GM23338 (cell line): ENCODE data around the gene SPG7. TPM values are rescaled to one million over a fixed set of nuclear protein-coding genes. Genes with fewer than 3 reads are reported as not detected.

ENCODE experiments used
- ATAC-seq: fragments of 200-7000 bp; cut with Tn5 transposase; 3 replicates; pipeline ENCODE4 v1.9.1; 2020
- DNase-seq: peaks from one replicate; pipeline ENCODE4 v3.0.0-alpha.2; 2015; ENCODE audit warnings: low spot score
- H2AFZ ChIP-seq: fragments of 200-600 bp; sonication (generic); 2 replicates; pipeline ENCODE4 v1.8.0; 2016; ENCODE audit warnings: antibody characterized with exemption, mild to moderate bottlenecking, moderate library complexity
- H3F3A ChIP-seq: fragments of 200-600 bp; sonication (generic); replicated peaks from 2 replicates; pipeline ENCODE4 v1.8.0; 2017; ENCODE audit warnings: antibody characterized with exemption, mixed run types, low read depth
- H3K27ac ChIP-seq: fragments of 200-600 bp; sonication (generic); 2 replicates; pipeline ENCODE4 v1.6.1; 2016; ENCODE audit warnings: low read depth
- H3K27me3 ChIP-seq: fragments of 200-600 bp; sonication (generic); 2 replicates; pipeline ENCODE4 v1.8.0; 2016; ENCODE audit warnings: mild to moderate bottlenecking, mixed run types, moderate library complexity; ENCODE audit not compliant: insufficient read depth
- H3K36me3 ChIP-seq: fragments of 200-600 bp; sonication (generic); 2 replicates; pipeline ENCODE4 v1.8.0; 2016; ENCODE audit warnings: mild to moderate bottlenecking; ENCODE audit not compliant: insufficient read depth
- H3K4me1 ChIP-seq: fragments of 200-600 bp; sonication (generic); 2 replicates; pipeline ENCODE4 v1.8.0; 2016; ENCODE audit warnings: mild to moderate bottlenecking, moderate library complexity; ENCODE audit not compliant: insufficient read depth
- H3K4me2 ChIP-seq: fragments of 200-600 bp; sonication (generic); 2 replicates; pipeline ENCODE4 v1.7.1; 2017; ENCODE audit warnings: mixed run types
- H3K4me3 ChIP-seq: fragments of 200-600 bp; sonication (generic); 2 replicates; pipeline ENCODE4 v1.6.1; 2016; ENCODE audit warnings: mixed run types
- H3K79me2 ChIP-seq: fragments of 200-600 bp; sonication (generic); replicated peaks from 2 replicates; pipeline ENCODE4 v1.8.0; 2017; ENCODE audit warnings: mild to moderate bottlenecking; ENCODE audit not compliant: insufficient read depth
- H3K9me2 ChIP-seq: fragments of 200-600 bp; sonication (generic); 2 replicates; pipeline ENCODE4 v1.8.0; 2017; ENCODE audit not compliant: insufficient read depth
- H4K20me1 ChIP-seq: fragments of 200-600 bp; sonication (generic); replicated peaks from 2 replicates; pipeline ENCODE4 v1.8.0; 2017; ENCODE audit warnings: mild to moderate bottlenecking; ENCODE audit not compliant: insufficient read depth
- H3K27ac Mint-ChIP-seq: 2 replicates; pipeline ENCODE4 v1.8.0; 2020; ENCODE audit warnings: inconsistent platforms, mild to moderate bottlenecking, moderate library complexity, mixed read lengths
- H3K27me3 Mint-ChIP-seq: 3 replicates; pipeline ENCODE4 v1.8.0; 2022; ENCODE audit warnings: low read depth, mild to moderate bottlenecking, moderate library complexity, mixed read lengths, inconsistent platforms; ENCODE audit not compliant: insufficient read depth, poor library complexity
- H3K36me3 Mint-ChIP-seq: 3 replicates; pipeline ENCODE4 v1.8.0; 2021; ENCODE audit warnings: low read depth, mild to moderate bottlenecking, inconsistent platforms, moderate library complexity, mixed read lengths
- H3K4me1 Mint-ChIP-seq: 3 replicates; pipeline ENCODE4 v1.8.0; 2020; ENCODE audit warnings: mild to moderate bottlenecking, inconsistent platforms, mixed read lengths
- H3K4me3 Mint-ChIP-seq: 3 replicates; pipeline ENCODE4 v1.8.0; 2021; ENCODE audit warnings: moderate library complexity, mild to moderate bottlenecking, inconsistent platforms, mixed read lengths
- H3K9me3 Mint-ChIP-seq: 3 replicates; pipeline ENCODE4 v1.8.0; 2020; ENCODE audit warnings: moderate library complexity, mild to moderate bottlenecking, inconsistent platforms, mixed read lengths
- CTCF ChIP-seq, 2 experiments: fragments of 200-600 bp in 1 of 2; sonication (generic) in 1 of 2; conservative IDR thresholded peaks; 2 replicates each; pipeline versions ENCODE4 v1.5.1 to v1.6.1; 2016 to 2017; ENCODE audit warnings: antibody characterized with exemption in 2 of 2, low read depth in 2 of 2, mild to moderate bottlenecking in 2 of 2, moderate library complexity in 1 of 2
- JUNB ChIP-seq: IDR thresholded peaks from one replicate; pipeline ENCODE4 v1.6.1; 2016; ENCODE audit warnings: antibody characterized with exemption; ENCODE audit not compliant: unreplicated experiment
- NANOG ChIP-seq: IDR thresholded peaks from 2 replicates; pipeline ENCODE4 v1.6.1; 2016; ENCODE audit warnings: antibody characterized with exemption, borderline replicate concordance
- POLR2AphosphoS5 ChIP-seq: IDR thresholded peaks from 2 replicates; pipeline ENCODE4 v1.6.1; 2016; ENCODE audit warnings: antibody characterized with exemption, low read depth
- STAT1 ChIP-seq: IDR thresholded peaks from one replicate; pipeline ENCODE4 v1.6.1; 2016; ENCODE audit warnings: antibody characterized with exemption; ENCODE audit not compliant: unreplicated experiment
- polyA plus RNA-seq: library from polyadenylated mRNA; unstranded; fragments of >200 nt; fragmentation: Nextera tagmentation; extraction: Ambion mirVana; gene quantifications from 2 replicates; pipeline ENCODE4 v1.2.1, GENCODE V29; 2016
- total RNA-seq: library from RNA; depleted of rRNA; stranded (reverse); fragments of >200 nt; shearing (Covaris generic); gene quantifications from 2 replicates; pipeline ENCODE4 v1.2.3, GENCODE V29; 2014
- TF ChIP-seq, protein P1 (sequence below): IDR thresholded peaks from one replicate; pipeline ENCODE4 v1.6.1; 2018; ENCODE audit warnings: antibody characterized with exemption; ENCODE audit not compliant: unreplicated experiment
- TF ChIP-seq, protein P2 (sequence below): IDR thresholded peaks from 2 replicates; pipeline ENCODE4 v1.6.1; 2016; ENCODE audit warnings: antibody characterized with exemption

The SPG7 gene
- total and polyA plus RNA-seq, 2 experiments from 2014 or later = 77.1 to 267 TPM

- peak; percentile 48 for DNase-seq
- peaks cover 11% of the 10 kb centered on the region for H3K4me1 Mint-ChIP-seq
- H3K36me3 ChIP-seq = no peaks in the 10 kb centered on the region
- no peak overlapping the region for H3K27ac ChIP-seq
- no peaks in the 10 kb centered on the region for H4K20me1 ChIP-seq
- TF ChIP-seq, protein P1, sequence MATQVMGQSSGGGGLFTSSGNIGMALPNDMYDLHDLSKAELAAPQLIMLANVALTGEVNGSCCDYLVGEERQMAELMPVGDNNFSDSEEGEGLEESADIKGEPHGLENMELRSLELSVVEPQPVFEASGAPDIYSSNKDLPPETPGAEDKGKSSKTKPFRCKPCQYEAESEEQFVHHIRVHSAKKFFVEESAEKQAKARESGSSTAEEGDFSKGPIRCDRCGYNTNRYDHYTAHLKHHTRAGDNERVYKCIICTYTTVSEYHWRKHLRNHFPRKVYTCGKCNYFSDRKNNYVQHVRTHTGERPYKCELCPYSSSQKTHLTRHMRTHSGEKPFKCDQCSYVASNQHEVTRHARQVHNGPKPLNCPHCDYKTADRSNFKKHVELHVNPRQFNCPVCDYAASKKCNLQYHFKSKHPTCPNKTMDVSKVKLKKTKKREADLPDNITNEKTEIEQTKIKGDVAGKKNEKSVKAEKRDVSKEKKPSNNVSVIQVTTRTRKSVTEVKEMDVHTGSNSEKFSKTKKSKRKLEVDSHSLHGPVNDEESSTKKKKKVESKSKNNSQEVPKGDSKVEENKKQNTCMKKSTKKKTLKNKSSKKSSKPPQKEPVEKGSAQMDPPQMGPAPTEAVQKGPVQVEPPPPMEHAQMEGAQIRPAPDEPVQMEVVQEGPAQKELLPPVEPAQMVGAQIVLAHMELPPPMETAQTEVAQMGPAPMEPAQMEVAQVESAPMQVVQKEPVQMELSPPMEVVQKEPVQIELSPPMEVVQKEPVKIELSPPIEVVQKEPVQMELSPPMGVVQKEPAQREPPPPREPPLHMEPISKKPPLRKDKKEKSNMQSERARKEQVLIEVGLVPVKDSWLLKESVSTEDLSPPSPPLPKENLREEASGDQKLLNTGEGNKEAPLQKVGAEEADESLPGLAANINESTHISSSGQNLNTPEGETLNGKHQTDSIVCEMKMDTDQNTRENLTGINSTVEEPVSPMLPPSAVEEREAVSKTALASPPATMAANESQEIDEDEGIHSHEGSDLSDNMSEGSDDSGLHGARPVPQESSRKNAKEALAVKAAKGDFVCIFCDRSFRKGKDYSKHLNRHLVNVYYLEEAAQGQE = no peak
- TF ChIP-seq, protein P2, sequence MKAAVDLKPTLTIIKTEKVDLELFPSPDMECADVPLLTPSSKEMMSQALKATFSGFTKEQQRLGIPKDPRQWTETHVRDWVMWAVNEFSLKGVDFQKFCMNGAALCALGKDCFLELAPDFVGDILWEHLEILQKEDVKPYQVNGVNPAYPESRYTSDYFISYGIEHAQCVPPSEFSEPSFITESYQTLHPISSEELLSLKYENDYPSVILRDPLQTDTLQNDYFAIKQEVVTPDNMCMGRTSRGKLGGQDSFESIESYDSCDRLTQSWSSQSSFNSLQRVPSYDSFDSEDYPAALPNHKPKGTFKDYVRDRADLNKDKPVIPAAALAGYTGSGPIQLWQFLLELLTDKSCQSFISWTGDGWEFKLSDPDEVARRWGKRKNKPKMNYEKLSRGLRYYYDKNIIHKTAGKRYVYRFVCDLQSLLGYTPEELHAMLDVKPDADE = no peak
- TF ChIP-seq JUNB (no peak), NANOG (no peak), CTCF (conservative IDR thresholded peaks at IDR 0.05; ENCODE audit: low read depth in 2 of 2) (no peak), STAT1 (no peak)
- H3K4me3 ChIP-seq = no peak overlapping the region
- H3K27me3 Mint-ChIP-seq = peaks cover 18% of the 10 kb centered on the region
- H3K4me3 Mint-ChIP-seq = no peak overlapping the region
- no peak overlapping the region for H3K4me2 ChIP-seq
- H3K79me2 ChIP-seq = no peaks in the 10 kb centered on the region
- no peaks in the 10 kb centered on the region for H3K9me3 Mint-ChIP-seq
- no peaks in the 10 kb centered on the region for H3K36me3 Mint-ChIP-seq
- no peak overlapping the region for H3K27ac Mint-ChIP-seq
- peaks cover 11% of the 10 kb centered on the region for H3K4me1 ChIP-seq
- H3K27me3 ChIP-seq = no peaks in the 10 kb centered on the region
- no peak overlapping the region for H2AFZ ChIP-seq
- no peaks in the 10 kb centered on the region for H3F3A ChIP-seq
- no peak for ATAC-seq
- no peaks in the 10 kb centered on the region for H3K9me2 ChIP-seq
Measured at GRCh38 chr16:89598199-89598598, 90.0 kb downstream of the SPG7 start.

DNA sequence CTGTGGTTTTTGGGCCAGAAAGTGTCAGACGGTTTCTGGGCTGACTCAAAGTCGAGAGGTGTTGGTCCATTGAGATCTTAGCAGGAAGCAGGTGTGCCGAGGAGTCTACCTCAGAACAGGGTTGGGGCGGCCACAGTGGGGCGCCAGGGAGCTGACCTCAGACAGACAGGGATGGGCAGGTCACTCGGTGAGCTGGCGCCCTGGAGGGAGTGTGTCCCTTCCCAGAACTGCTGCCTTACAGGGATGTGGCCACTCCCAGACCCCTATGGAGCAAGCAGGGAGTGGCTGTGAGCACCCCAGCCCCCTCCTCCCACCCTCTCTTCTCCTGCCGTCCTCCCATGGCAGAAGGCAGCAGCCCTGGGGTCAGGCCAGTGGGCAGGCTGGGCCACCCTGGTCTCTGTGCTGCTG, 91.3 kb downstream of the SPG7 start:
- no peaks in the 10 kb centered on the region for H3K27me3 ChIP-seq
- no peaks in the 10 kb centered on the region for H3K36me3 ChIP-seq
- H3K79me2 ChIP-seq = no peaks in the 10 kb centered on the region
- no peaks in the 10 kb centered on the region for H3F3A ChIP-seq
- Mint-ChIP-seq H3K27me3 (peaks cover 18% of the 10 kb centered on the region), H3K4me1 (peaks cover 11% of the 10 kb centered on the region), H3K4me3 (no peak overlapping the region), H3K9me3 (no peaks in the 10 kb centered on the region), H3K27ac (peak overlapping the region; percentile 65; the same call in 1 of the 2 replicates), H3K36me3 (no peaks in the 10 kb centered on the region)
- TF ChIP-seq CTCF (conservative IDR thresholded peaks at IDR 0.05; ENCODE audit: low read depth in 2 of 2) = peak; percentile 64 to 89
- TF ChIP-seq, protein P1 = no peak
- no peak for TF ChIP-seq POLR2AphosphoS5
- H2AFZ ChIP-seq = no peak overlapping the region
- H4K20me1 ChIP-seq = no peaks in the 10 kb centered on the region
- H3K4me3 ChIP-seq = no peak overlapping the region
- no peaks in the 10 kb centered on the region for H3K9me2 ChIP-seq
- H3K4me2 ChIP-seq = no peak overlapping the region
- peaks cover 11% of the 10 kb centered on the region for H3K4me1 ChIP-seq
- DNase-seq (peak; percentile 90), ATAC-seq (peak; percentile 87)
- H3K27ac ChIP-seq = no peak overlapping the region
